Measurements from ENCODE around the gene RP9. TPM values are rescaled to one million over a fixed set of nuclear protein-coding genes. Genes with fewer than 3 reads are reported as not detected.

The RP9 gene
- total RNA-seq, 1 donor from 2014 or later = 17.8 TPM

DNA sequence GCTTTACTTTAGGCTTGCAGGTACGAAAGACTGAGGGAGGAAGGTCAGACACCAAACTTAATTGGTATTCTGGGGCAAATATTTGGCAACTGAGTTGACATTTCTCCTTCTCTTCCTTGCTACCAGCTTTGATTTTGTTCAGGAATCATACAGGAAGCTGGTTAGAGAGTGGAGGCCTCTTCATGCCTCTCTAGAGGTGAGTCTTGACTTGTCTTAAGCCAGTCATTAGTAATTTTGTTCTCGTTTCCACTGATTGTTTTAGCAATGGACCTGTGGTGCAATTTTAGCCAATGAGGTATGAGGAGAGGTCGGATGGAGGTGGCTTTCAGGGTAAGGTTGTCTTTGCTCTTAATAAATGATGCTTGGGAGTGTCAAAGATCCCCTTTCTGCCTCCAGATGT lies 2.4 kb upstream of the RP9 start:
- Histone ChIP-seq H2AFZ (ENCODE audit: low read depth, low read length) (no peak overlapping the region), H3K4me2 (ENCODE audit: low read length) (no peak overlapping the region), H3K79me2 (ENCODE audit: insufficient read depth, low read length) (peaks cover 25% of the 10 kb centered on the region), H3K9me3 (ENCODE audit: insufficient read depth, low read depth, low read length) (no peaks in the 10 kb centered on the region), H4K20me1 (ENCODE audit: insufficient read depth, low read length) (peaks cover 19% of the 10 kb centered on the region), H3K36me3 (ENCODE audit: insufficient read depth, low read length) (no peaks in the 10 kb centered on the region), H3K9ac (ENCODE audit: low read length) (no peak overlapping the region), H3K27me3 (ENCODE audit: insufficient read depth, low read length) (peaks cover 3% of the 10 kb centered on the region), H3K27ac (ENCODE audit: low read depth, low read length) (no peak overlapping the region), H3K4me3 (ENCODE audit: insufficient read depth, low read depth, low read length) (no peak overlapping the region), H3K4me1 (ENCODE audit: insufficient read depth, low read length) (peaks cover 8% of the 10 kb centered on the region)
- H3K4me3 Mint-ChIP-seq (ENCODE audit: unreplicated experiment) = no peak overlapping the region
- H3K27ac Mint-ChIP-seq (ENCODE audit: unreplicated experiment) = no peak overlapping the region
- H3K27me3 Mint-ChIP-seq (ENCODE audit: low read depth, unreplicated experiment) = peaks cover 4% of the 10 kb centered on the region
- no peak for DNase-seq (ENCODE audit: low read depth)
- peaks cover 7% of the 10 kb centered on the region for H3K4me1 Mint-ChIP-seq (ENCODE audit: low read depth, unreplicated experiment)
- TF ChIP-seq, protein P1, sequence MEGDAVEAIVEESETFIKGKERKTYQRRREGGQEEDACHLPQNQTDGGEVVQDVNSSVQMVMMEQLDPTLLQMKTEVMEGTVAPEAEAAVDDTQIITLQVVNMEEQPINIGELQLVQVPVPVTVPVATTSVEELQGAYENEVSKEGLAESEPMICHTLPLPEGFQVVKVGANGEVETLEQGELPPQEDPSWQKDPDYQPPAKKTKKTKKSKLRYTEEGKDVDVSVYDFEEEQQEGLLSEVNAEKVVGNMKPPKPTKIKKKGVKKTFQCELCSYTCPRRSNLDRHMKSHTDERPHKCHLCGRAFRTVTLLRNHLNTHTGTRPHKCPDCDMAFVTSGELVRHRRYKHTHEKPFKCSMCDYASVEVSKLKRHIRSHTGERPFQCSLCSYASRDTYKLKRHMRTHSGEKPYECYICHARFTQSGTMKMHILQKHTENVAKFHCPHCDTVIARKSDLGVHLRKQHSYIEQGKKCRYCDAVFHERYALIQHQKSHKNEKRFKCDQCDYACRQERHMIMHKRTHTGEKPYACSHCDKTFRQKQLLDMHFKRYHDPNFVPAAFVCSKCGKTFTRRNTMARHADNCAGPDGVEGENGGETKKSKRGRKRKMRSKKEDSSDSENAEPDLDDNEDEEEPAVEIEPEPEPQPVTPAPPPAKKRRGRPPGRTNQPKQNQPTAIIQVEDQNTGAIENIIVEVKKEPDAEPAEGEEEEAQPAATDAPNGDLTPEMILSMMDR (IDR thresholded peaks at IDR 0.05; ENCODE audit: insufficient read depth, low read depth, low read length) = no peak
- TF ChIP-seq EZH2 (IDR thresholded peaks at IDR 0.05; ENCODE audit: insufficient read depth, low read length) = no peak
- no peaks in the 10 kb centered on the region for H3K9me3 Mint-ChIP-seq (ENCODE audit: unreplicated experiment)
- no peaks in the 10 kb centered on the region for H3K36me3 Mint-ChIP-seq (ENCODE audit: low read depth, unreplicated experiment)
- no peak for FAIRE-seq

DNA sequence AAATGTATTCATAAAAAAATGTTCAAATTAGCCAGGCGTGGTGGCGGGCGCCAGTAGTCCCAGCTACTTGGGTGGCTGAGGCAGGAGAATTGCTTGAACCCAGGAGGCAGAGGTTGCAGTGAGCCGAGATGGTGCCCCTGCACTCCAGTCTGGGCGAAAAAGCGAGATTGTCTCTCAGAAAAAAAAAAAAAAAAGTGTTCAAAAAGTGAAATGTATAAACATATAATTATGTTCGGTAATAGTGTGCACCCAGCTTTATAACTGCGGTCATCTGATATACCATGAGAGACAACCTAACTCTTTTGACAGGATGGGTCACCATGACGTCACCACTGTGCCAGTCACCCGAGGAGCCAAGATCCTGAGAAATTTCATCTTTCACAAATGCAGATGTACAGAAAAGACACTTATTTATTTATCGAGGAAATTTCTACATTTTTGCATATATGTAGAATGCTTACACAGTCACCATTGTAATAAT lies 594 bp upstream of the RP9 start:
- H2AFZ ChIP-seq (ENCODE audit: low read depth, low read length) = peak overlapping the region; percentile 82
- peak overlapping the region; percentile 89 for H3K9ac ChIP-seq (ENCODE audit: low read length)
- no peaks in the 10 kb centered on the region for H3K9me3 ChIP-seq (ENCODE audit: insufficient read depth, low read depth, low read length)
- Mint-ChIP-seq H3K27ac (ENCODE audit: unreplicated experiment) (no peak overlapping the region), H3K9me3 (ENCODE audit: unreplicated experiment) (no peaks in the 10 kb centered on the region), H3K27me3 (ENCODE audit: low read depth, unreplicated experiment) (peaks cover 4% of the 10 kb centered on the region), H3K4me3 (ENCODE audit: unreplicated experiment) (peak overlapping the region; percentile 85), H3K4me1 (ENCODE audit: low read depth, unreplicated experiment) (peaks cover 9% of the 10 kb centered on the region), H3K36me3 (ENCODE audit: low read depth, unreplicated experiment) (no peaks in the 10 kb centered on the region)
- DNase-seq (ENCODE audit: low read depth) (no peak), FAIRE-seq (no peak)
- H3K4me2 ChIP-seq (ENCODE audit: low read length) = peak overlapping the region; percentile 85
- peak overlapping the region; percentile 87 for H3K4me3 ChIP-seq (ENCODE audit: insufficient read depth, low read depth, low read length)
- peaks cover 44% of the 10 kb centered on the region for H3K79me2 ChIP-seq (ENCODE audit: insufficient read depth, low read length)
- H3K36me3 ChIP-seq (ENCODE audit: insufficient read depth, low read length) = no peaks in the 10 kb centered on the region
- H3K4me1 ChIP-seq (ENCODE audit: insufficient read depth, low read length) = peaks cover 8% of the 10 kb centered on the region
- H3K27me3 ChIP-seq (ENCODE audit: insufficient read depth, low read length) = peaks cover 3% of the 10 kb centered on the region
- TF ChIP-seq EZH2 (IDR thresholded peaks at IDR 0.05; ENCODE audit: insufficient read depth, low read length) = no peak
- TF ChIP-seq, protein P1 (IDR thresholded peaks at IDR 0.05; ENCODE audit: insufficient read depth, low read depth, low read length) = no peak
- peaks cover 35% of the 10 kb centered on the region for H4K20me1 ChIP-seq (ENCODE audit: insufficient read depth, low read length)
- no peak overlapping the region for H3K27ac ChIP-seq (ENCODE audit: low read depth, low read length)

DNA sequence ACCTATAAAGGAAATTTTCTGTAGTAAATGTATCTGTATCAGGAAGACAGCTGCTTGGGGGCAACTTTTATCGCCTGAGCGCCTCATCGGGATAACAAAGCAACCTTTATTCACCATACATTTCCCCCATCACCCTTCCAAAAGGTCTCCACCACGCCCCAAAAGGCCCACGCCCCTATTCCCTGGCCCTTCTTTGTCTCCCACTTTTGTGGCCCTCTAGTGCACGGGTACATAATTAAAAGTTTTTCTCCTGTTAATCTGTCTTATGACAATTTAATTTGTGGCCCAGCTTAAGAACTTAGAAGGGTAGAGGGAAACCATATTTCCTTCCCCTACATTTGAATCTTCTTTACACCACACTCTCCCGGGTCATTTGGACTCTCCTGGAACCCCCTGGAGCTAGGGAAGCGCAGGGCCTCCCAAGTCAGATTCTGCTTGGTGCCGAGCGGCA lies 625 bp downstream of the RP9 start:
- H3K27ac ChIP-seq (ENCODE audit: low read depth, low read length) = peak overlapping the region; percentile 76
- H3K4me1 Mint-ChIP-seq (ENCODE audit: low read depth, unreplicated experiment) = peaks cover 9% of the 10 kb centered on the region
- H3K36me3 Mint-ChIP-seq (ENCODE audit: low read depth, unreplicated experiment) = no peaks in the 10 kb centered on the region
- H3K27me3 ChIP-seq (ENCODE audit: insufficient read depth, low read length) = no peaks in the 10 kb centered on the region
- H3K36me3 ChIP-seq (ENCODE audit: insufficient read depth, low read length) = no peaks in the 10 kb centered on the region
- H3K27ac Mint-ChIP-seq (ENCODE audit: unreplicated experiment) = peak overlapping the region; percentile 72
- H3K4me3 ChIP-seq (ENCODE audit: insufficient read depth, low read depth, low read length) = peak overlapping the region; percentile 87
- FAIRE-seq = no peak
- no peaks in the 10 kb centered on the region for H3K9me3 ChIP-seq (ENCODE audit: insufficient read depth, low read depth, low read length)
- peak overlapping the region; percentile 87 for H2AFZ ChIP-seq (ENCODE audit: low read depth, low read length)
- peaks cover 47% of the 10 kb centered on the region for H4K20me1 ChIP-seq (ENCODE audit: insufficient read depth, low read length)
- TF ChIP-seq, protein P1 (IDR thresholded peaks at IDR 0.05; ENCODE audit: insufficient read depth, low read depth, low read length) = peak; percentile 18
- TF ChIP-seq EZH2 (IDR thresholded peaks at IDR 0.05; ENCODE audit: insufficient read depth, low read length) = no peak
- H3K79me2 ChIP-seq (ENCODE audit: insufficient read depth, low read length) = peaks cover 56% of the 10 kb centered on the region
- no peaks in the 10 kb centered on the region for H3K9me3 Mint-ChIP-seq (ENCODE audit: unreplicated experiment)
- peaks cover 2% of the 10 kb centered on the region for H3K27me3 Mint-ChIP-seq (ENCODE audit: low read depth, unreplicated experiment)
- H3K4me2 ChIP-seq (ENCODE audit: low read length) = peak overlapping the region; percentile 85
- H3K9ac ChIP-seq (ENCODE audit: low read length) = peak overlapping the region; percentile 89
- H3K4me1 ChIP-seq (ENCODE audit: insufficient read depth, low read length) = peaks cover 8% of the 10 kb centered on the region
- DNase-seq (ENCODE audit: low read depth) = peak; percentile 36
- peak overlapping the region; percentile 94 for H3K4me3 Mint-ChIP-seq (ENCODE audit: unreplicated experiment)
